HepG2 (cell line): ENCODE data around the gene PIK3CB. TPM values are rescaled to one million over a fixed set of nuclear protein-coding genes. Genes with fewer than 3 reads are reported as not detected.

Experiments used
- ATAC-seq: fragments of 200-7000 bp; cut with Tn5 transposase; 3 replicates; pipeline ENCODE4 v1.9.1; 2020; ENCODE audit warnings: mild to moderate bottlenecking, moderate library complexity
- BruUV-seq: library from RNA; stranded (reverse); fragments of 400-500 nt; replicated peaks from 2 replicates; lab custom pipeline; 2021; lab: Mats Ljungman, UMichigan
- CTCF ChIA-PET: fragments of 300-600 bp; formaldehyde crosslinking; extraction: SDS; loops from one replicate; lab custom pipeline; 2021; ENCODE audit warnings: low total read pairs, inconsistent platforms, low intra/inter-chr PET ratio; lab: Yijun Ruan, JAX
- POLR2A ChIA-PET: fragments of 350-600 bp; sonication (Branson Sonifier 250); formaldehyde crosslinking; loops from one replicate; lab custom pipeline; 2020; ENCODE audit warnings: antibody characterized with exemption, inconsistent platforms; lab: Yijun Ruan, JAX
- DNase-seq: peaks from one replicate; pipeline ENCODE4 v3.0.0-alpha.2; 2015; ENCODE audit warnings: low spot score
- FAIRE-seq: peaks from 3 replicates; lab custom pipeline; 2011; peaks lifted over from hg19 to GRCh38; lab: Jason Lieb, UNC
- H2AFZ ChIP-seq: one replicate; pipeline ENCODE4 v1.6.1; 2011; ENCODE audit warnings: low read length, inconsistent platforms
- H3K27ac ChIP-seq: fragments of 300-600 bp; 3 replicates; pipeline ENCODE4 v1.8.0; 2011; ENCODE audit warnings: mixed run types, mild to moderate bottlenecking, mixed read lengths, low read length, inconsistent platforms; ENCODE audit not compliant: insufficient read depth; ENCODE audit errors: extremely low read length
- H3K27me3 ChIP-seq, 2 experiments: fragments of 200-600 bp in 1 of 2; 2 replicates in 1 of 2; 3 replicates in 1 of 2; pipeline versions ENCODE4 v1.6.0 to v1.8.0; 2011; ENCODE audit warnings: low read length in 2 of 2, mild to moderate bottlenecking in 2 of 2, moderate library complexity in 2 of 2, inconsistent platforms in 1 of 2; ENCODE audit not compliant: insufficient read depth in 2 of 2, control insufficient read depth in 1 of 2
- H3K36me3 ChIP-seq, 2 experiments: fragments of 200-600 bp in 1 of 2; replicated peaks in 1 of 2; 2 replicates in 1 of 2; 3 replicates in 1 of 2; pipeline versions ENCODE4 v1.5.1 to v1.8.0; 2011; ENCODE audit warnings: low read length in 2 of 2, inconsistent platforms in 1 of 2; ENCODE audit not compliant: insufficient read depth in 2 of 2, control insufficient read depth in 1 of 2
- H3K4me1 ChIP-seq: 2 replicates; pipeline ENCODE4 v1.5.1; 2012; ENCODE audit warnings: low read length, inconsistent platforms; ENCODE audit not compliant: insufficient read depth
- H3K4me2 ChIP-seq: 2 replicates; pipeline ENCODE4 v1.6.0; 2011; ENCODE audit warnings: low read depth, low read length, inconsistent platforms
- H3K4me3 ChIP-seq, 3 experiments: fragments of 200-600 bp in 1 of 3; sonication (generic), shearing (Covaris generic) in 1 of 3; replicated peaks in 1 of 3; 2 replicates each; pipeline ENCODE4 v1.5.1; 2011 to 2016; ENCODE audit warnings: low read length in 3 of 3, inconsistent platforms in 2 of 3, low read depth in 2 of 3, mild to moderate bottlenecking in 2 of 3, control low read depth in 1 of 3, mixed read lengths in 1 of 3; ENCODE audit not compliant: insufficient read depth in 1 of 3
- H3K79me2 ChIP-seq: one replicate; pipeline ENCODE4 v1.6.1; 2011; ENCODE audit warnings: low read length, inconsistent platforms; ENCODE audit not compliant: insufficient read depth
- H3K9ac ChIP-seq: 2 replicates; pipeline ENCODE4 v1.6.0; 2011; ENCODE audit warnings: mild to moderate bottlenecking, low read depth, low read length, inconsistent platforms; ENCODE audit not compliant: insufficient read depth
- H3K9me3 ChIP-seq: 2 replicates; pipeline ENCODE4 v1.5.1; 2012; ENCODE audit warnings: mild to moderate bottlenecking, low read length
- H4K20me1 ChIP-seq: 2 replicates; pipeline ENCODE4 v1.6.0; 2011; ENCODE audit warnings: inconsistent platforms, mild to moderate bottlenecking, low read length, moderate library complexity; ENCODE audit not compliant: insufficient read depth
- NR2F2 ChIP-seq: IDR thresholded peaks from 2 replicates; pipeline ENCODE4 v1.6.1; 2012; ENCODE audit warnings: low read depth, inconsistent platforms, borderline replicate concordance
- PHF5A ChIP-seq: IDR thresholded peaks from one replicate; pipeline ENCODE4 v1.6.1; 2018; ENCODE audit warnings: low read depth, missing genetic modification reagents; ENCODE audit not compliant: unreplicated experiment
- ZNF121 ChIP-seq: sonication (generic); formaldehyde crosslinking; IDR thresholded peaks from 2 replicates; pipeline ENCODE4 v1.5.0; 2020; ENCODE audit warnings: mild to moderate bottlenecking, missing genetic modification reagents
- ZNF329 ChIP-seq: sonication (generic); formaldehyde crosslinking; IDR thresholded peaks from 2 replicates; pipeline ENCODE4 v1.9.0; 2021; ENCODE audit warnings: low read depth, mild to moderate bottlenecking, missing genetic modification reagents
- ZNF552 ChIP-seq: sonication (generic); formaldehyde crosslinking; IDR thresholded peaks from 2 replicates; pipeline ENCODE4 v1.9.0; 2022; ENCODE audit warnings: missing genetic modification reagents, mild to moderate bottlenecking, borderline replicate concordance
- ZNF713 ChIP-seq: sonication (generic); formaldehyde crosslinking; IDR thresholded peaks from 2 replicates; pipeline ENCODE4 v1.4.0; 2020; ENCODE audit warnings: mild to moderate bottlenecking, missing genetic modification reagents
- ZNF775 ChIP-seq: sonication (generic); formaldehyde crosslinking; IDR thresholded peaks from 2 replicates; pipeline ENCODE4 v1.4.0; 2020; ENCODE audit warnings: missing genetic modification reagents, mild to moderate bottlenecking, moderate library complexity, borderline replicate concordance
- WGBS: methylation state at CpG from one replicate; pipeline ENCODE4 v1.1.6; 2017; ENCODE audit warnings: low lambda C conversion rate; 5-methylcytosine and 5-hydroxymethylcytosine counted together
- in situ Hi-C: cut with HindIII; loops from 2 replicates; pipeline ENCODE4 v1.10.0; 2017; ENCODE audit warnings: low pct_unique_long_range_greater_than_20kb; ENCODE audit not compliant: extremely low pct_ligation_motif_present
- intact Hi-C: fragments of 100-400 bp; cut with micrococcal nuclease; formaldehyde crosslinking; loops from one replicate; pipeline ENCODE4 v1.10.0; 2022; ENCODE audit not compliant: unreplicated experiment
- polyA plus RNA-seq, 8 experiments: library from polyadenylated mRNA; depleted of rRNA in 3 of 8; stranded (reverse) in 7 of 8; unstranded in 1 of 8; fragments of >200 nt; fragmentation: Illumina TruSeq in 4 of 8; extraction: Trizol in 4 of 8; gene quantifications; 2 replicates each; pipeline versions ENCODE4 v1.2.1 to v1.2.3, GENCODE V29; 2011 to 2016; ENCODE audit warnings: low read depth in 4 of 8, missing spikeins in 1 of 8, mixed read lengths in 1 of 8; ENCODE audit not compliant: insufficient read depth in 1 of 8
- total RNA-seq, 5 experiments: library from RNA; depleted of rRNA; stranded (reverse); fragments of >200 nt; fragmentation: Illumina TruSeq; extraction: Trizol; gene quantifications; 2 replicates each; pipeline ENCODE4 v1.2.3, GENCODE V29; 2016; ENCODE audit warnings: low read depth in 1 of 5
- TF ChIP-seq, protein P1 (sequence below): sonication (generic); formaldehyde crosslinking; IDR thresholded peaks from 2 replicates; pipeline ENCODE4 v1.8.1; 2022; ENCODE audit warnings: mild to moderate bottlenecking, missing genetic modification reagents
- TF ChIP-seq, protein P2 (sequence below): sonication (generic); formaldehyde crosslinking; conservative IDR thresholded peaks from 2 replicates; pipeline ENCODE4 v1.8.0; 2022; ENCODE audit warnings: low read depth, missing genetic modification reagents
- TF ChIP-seq, protein P3 (sequence below): sonication (generic); formaldehyde crosslinking; IDR thresholded peaks from 2 replicates; pipeline ENCODE4 v1.9.0; 2021; ENCODE audit warnings: missing genetic modification reagents, borderline replicate concordance
- TF ChIP-seq, protein P4 (sequence below): sonication (generic); formaldehyde crosslinking; IDR thresholded peaks from 2 replicates; pipeline ENCODE4 v1.4.0; 2020; ENCODE audit warnings: missing genetic modification reagents, mild to moderate bottlenecking, borderline replicate concordance

PIK3CB gene
- total and polyA plus RNA-seq, 2 of the 13 experiments (the other 11 are each of a cell fraction or from before 2014, with no cell fraction given) = 6.6 to 18.7 TPM

DNA sequence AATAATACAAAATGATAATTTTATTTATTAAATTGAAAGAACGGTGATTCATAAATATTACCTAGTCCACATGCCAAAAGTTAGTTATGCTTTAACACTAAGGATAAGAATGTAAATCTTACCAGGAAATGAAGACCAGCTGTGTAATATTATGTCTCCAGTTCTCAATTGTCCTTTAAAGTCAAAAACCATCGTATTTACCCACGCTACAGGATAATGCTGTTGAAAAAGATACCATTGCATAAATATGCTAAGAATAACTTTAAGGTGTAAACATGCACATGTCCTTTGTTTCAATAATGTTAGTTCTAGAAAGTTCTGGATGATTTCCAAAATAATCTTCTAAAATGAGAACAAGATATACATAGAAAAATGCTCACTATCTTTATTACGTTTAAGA lies 122.6 kb downstream of the PIK3CB start (continued):
- TF ChIP-seq, protein P1, sequence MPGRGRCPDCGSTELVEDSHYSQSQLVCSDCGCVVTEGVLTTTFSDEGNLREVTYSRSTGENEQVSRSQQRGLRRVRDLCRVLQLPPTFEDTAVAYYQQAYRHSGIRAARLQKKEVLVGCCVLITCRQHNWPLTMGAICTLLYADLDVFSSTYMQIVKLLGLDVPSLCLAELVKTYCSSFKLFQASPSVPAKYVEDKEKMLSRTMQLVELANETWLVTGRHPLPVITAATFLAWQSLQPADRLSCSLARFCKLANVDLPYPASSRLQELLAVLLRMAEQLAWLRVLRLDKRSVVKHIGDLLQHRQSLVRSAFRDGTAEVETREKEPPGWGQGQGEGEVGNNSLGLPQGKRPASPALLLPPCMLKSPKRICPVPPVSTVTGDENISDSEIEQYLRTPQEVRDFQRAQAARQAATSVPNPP = no peak
- TF ChIP-seq ZNF552 (CRISPR knock-in tag) = no peak
- no peak for TF ChIP-seq ZNF713 (CRISPR knock-in tag)

DNA sequence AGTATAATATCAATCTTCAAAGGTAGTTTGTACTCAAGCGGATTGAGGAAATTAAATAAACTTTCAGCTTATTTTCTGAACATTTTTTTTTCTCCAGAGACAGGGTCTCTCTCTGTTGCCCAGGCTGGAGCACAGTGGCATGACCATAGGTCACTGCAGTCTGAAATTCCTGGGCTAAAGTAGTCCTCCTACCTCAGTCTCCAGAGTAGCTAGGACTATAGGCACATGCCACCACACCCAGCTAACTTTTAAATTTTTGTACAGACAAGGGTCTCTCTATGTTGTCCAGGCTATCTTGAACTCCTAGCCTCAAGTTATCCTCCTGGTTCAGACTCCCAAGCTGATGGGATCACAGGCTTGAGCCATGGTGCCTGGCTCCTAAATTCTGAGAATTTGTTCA lies 129.1 kb downstream of the PIK3CB start:
- H3K9me3 ChIP-seq = no peaks in the 10 kb centered on the region
- H3K4me1 ChIP-seq = no peaks in the 10 kb centered on the region
- no TSS peak for BruUV-seq
- no peak overlapping the region for H2AFZ ChIP-seq
- H3K4me2 ChIP-seq = no peak overlapping the region
- no peaks in the 10 kb centered on the region for H3K79me2 ChIP-seq
- no peak overlapping the region for H3K27ac ChIP-seq
- FAIRE-seq (no peak), DNase-seq (no peak)
- H3K9ac ChIP-seq = no peak overlapping the region
- no peak overlapping the region for H3K4me3 ChIP-seq
- intact Hi-C loops = no loop called here
- TF ChIP-seq ZNF121 (CRISPR knock-in tag) (0 out of 2 replicates have a peak, but pooled peaks have one; percentile 11), PHF5A (no peak), ZNF775 (CRISPR knock-in tag) (no peak), ZNF329 (no peak), NR2F2 (no peak)
- TF ChIP-seq, protein P2, sequence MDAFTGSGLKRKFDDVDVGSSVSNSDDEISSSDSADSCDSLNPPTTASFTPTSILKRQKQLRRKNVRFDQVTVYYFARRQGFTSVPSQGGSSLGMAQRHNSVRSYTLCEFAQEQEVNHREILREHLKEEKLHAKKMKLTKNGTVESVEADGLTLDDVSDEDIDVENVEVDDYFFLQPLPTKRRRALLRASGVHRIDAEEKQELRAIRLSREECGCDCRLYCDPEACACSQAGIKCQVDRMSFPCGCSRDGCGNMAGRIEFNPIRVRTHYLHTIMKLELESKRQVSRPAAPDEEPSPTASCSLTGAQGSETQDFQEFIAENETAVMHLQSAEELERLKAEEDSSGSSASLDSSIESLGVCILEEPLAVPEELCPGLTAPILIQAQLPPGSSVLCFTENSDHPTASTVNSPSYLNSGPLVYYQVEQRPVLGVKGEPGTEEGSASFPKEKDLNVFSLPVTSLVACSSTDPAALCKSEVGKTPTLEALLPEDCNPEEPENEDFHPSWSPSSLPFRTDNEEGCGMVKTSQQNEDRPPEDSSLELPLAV (CRISPR knock-in tag) = no peak
- TF ChIP-seq, protein P3, sequence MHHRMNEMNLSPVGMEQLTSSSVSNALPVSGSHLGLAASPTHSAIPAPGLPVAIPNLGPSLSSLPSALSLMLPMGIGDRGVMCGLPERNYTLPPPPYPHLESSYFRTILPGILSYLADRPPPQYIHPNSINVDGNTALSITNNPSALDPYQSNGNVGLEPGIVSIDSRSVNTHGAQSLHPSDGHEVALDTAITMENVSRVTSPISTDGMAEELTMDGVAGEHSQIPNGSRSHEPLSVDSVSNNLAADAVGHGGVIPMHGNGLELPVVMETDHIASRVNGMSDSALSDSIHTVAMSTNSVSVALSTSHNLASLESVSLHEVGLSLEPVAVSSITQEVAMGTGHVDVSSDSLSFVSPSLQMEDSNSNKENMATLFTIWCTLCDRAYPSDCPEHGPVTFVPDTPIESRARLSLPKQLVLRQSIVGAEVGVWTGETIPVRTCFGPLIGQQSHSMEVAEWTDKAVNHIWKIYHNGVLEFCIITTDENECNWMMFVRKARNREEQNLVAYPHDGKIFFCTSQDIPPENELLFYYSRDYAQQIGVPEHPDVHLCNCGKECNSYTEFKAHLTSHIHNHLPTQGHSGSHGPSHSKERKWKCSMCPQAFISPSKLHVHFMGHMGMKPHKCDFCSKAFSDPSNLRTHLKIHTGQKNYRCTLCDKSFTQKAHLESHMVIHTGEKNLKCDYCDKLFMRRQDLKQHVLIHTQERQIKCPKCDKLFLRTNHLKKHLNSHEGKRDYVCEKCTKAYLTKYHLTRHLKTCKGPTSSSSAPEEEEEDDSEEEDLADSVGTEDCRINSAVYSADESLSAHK = no peak
- TF ChIP-seq, protein P4, sequence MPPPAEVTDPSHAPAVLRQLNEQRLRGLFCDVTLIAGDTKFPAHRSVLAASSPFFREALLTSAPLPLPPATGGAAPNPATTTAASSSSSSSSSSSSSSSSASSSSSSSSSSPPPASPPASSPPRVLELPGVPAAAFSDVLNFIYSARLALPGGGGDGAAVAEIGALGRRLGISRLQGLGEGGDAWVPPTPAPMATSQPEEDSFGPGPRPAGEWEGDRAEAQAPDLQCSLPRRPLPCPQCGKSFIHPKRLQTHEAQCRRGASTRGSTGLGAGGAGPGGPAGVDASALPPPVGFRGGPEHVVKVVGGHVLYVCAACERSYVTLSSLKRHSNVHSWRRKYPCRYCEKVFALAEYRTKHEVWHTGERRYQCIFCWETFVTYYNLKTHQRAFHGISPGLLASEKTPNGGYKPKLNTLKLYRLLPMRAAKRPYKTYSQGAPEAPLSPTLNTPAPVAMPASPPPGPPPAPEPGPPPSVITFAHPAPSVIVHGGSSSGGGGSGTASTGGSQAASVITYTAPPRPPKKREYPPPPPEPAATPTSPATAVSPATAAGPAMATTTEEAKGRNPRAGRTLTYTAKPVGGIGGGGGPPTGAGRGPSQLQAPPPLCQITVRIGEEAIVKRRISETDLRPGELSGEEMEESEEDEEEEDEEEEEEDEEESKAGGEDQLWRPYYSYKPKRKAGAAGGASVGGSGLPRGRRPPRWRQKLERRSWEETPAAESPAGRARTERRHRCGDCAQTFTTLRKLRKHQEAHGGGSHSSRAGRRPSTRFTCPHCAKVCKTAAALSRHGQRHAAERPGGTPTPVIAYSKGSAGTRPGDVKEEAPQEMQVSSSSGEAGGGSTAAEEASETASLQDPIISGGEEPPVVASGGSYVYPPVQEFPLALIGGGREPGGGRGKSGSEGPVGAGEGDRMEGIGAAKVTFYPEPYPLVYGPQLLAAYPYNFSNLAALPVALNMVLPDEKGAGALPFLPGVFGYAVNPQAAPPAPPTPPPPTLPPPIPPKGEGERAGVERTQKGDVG = no peak
- TF ChIP-seq, all 625 proteins: peak for 1
- no peaks in the 10 kb centered on the region for H3K27me3 ChIP-seq
- in situ Hi-C loops = no loop called here
- no peaks in the 10 kb centered on the region for H4K20me1 ChIP-seq
- POLR2A ChIA-PET = no interaction called here
- CTCF ChIA-PET = no interaction called here
- 100% methylated on average over 1 of the region's 1 CpG for WGBS
- H3K36me3 ChIP-seq = peaks cover 5 to 34% of the 10 kb centered on the region in 2 experiments; a peak in 4 of 5 replicates
- ATAC-seq = no peak
